Loucy (cell line): ENCODE measurements around the gene TGFB2.

Experiments used
- H2AFZ ChIP-seq: fragments of 200-600 bp; sonication (generic); 2 replicates; pipeline ENCODE4 v1.6.0; 2016; ENCODE audit warnings: antibody characterized with exemption, mild to moderate bottlenecking, low read length, moderate library complexity
- H3F3A ChIP-seq: fragments of 200-600 bp; 2 replicates; pipeline ENCODE4 v1.6.0; 2016; ENCODE audit warnings: antibody characterized with exemption, low read depth, mild to moderate bottlenecking
- H3K27me3 ChIP-seq: fragments of 200-600 bp; sonication (generic); 2 replicates; pipeline ENCODE4 v1.6.1; 2014; ENCODE audit warnings: low read length, mild to moderate bottlenecking; ENCODE audit not compliant: insufficient read depth, poor library complexity, severe bottlenecking
- H3K36me3 ChIP-seq: fragments of 200-600 bp; sonication (generic); 2 replicates; pipeline ENCODE4 v1.6.1; 2016; ENCODE audit warnings: low read length; ENCODE audit not compliant: insufficient read depth
- H3K4me1 ChIP-seq: fragments of 200-600 bp; sonication (generic); 2 replicates; pipeline ENCODE4 v1.5.1; 2014; ENCODE audit warnings: low read length, mild to moderate bottlenecking; ENCODE audit not compliant: insufficient read depth, poor library complexity, severe bottlenecking
- H3K4me2 ChIP-seq: fragments of 200-600 bp; sonication (generic); 2 replicates; pipeline ENCODE4 v1.6.0; 2014; ENCODE audit warnings: antibody characterized with exemption, low read length, low read depth, mild to moderate bottlenecking; ENCODE audit not compliant: poor library complexity, severe bottlenecking
- H3K4me3 ChIP-seq: fragments of 200-600 bp; sonication (generic); 2 replicates; pipeline ENCODE4 v1.5.1; 2014; ENCODE audit warnings: low read length, mild to moderate bottlenecking, mixed read lengths; ENCODE audit not compliant: poor library complexity, severe bottlenecking
- H3K79me2 ChIP-seq: fragments of 200-600 bp; sonication (generic); 2 replicates; pipeline ENCODE4 v1.6.1; 2014; ENCODE audit warnings: low read length; ENCODE audit not compliant: insufficient read depth
- H3K9ac ChIP-seq: fragments of 200-600 bp; sonication (generic); 2 replicates; pipeline ENCODE4 v1.6.0; 2014; ENCODE audit warnings: mild to moderate bottlenecking, low read depth, low read length, moderate library complexity; ENCODE audit not compliant: poor library complexity, severe bottlenecking
- H3K9me2 ChIP-seq: fragments of 200-600 bp; sonication (generic); replicated peaks from 2 replicates; pipeline ENCODE4 v1.6.1; 2016; ENCODE audit warnings: low read depth, low read length, mixed read lengths
- H3K9me3 ChIP-seq: fragments of 200-600 bp; sonication (generic); 2 replicates; pipeline ENCODE4 v1.6.1; 2014; ENCODE audit warnings: mild to moderate bottlenecking, antibody characterized with exemption, low read length, low read depth; ENCODE audit not compliant: insufficient read depth
- H4K20me1 ChIP-seq: fragments of 200-600 bp; sonication (generic); 2 replicates; pipeline ENCODE4 v1.6.0; 2014; ENCODE audit warnings: antibody characterized with exemption, low read length, mild to moderate bottlenecking; ENCODE audit not compliant: insufficient read depth, poor library complexity, severe bottlenecking
- CTCF ChIP-seq: fragments of 200-600 bp; sonication (generic); conservative IDR thresholded peaks from 2 replicates; pipeline ENCODE4 v1.5.1; 2014; ENCODE audit warnings: mild to moderate bottlenecking, antibody characterized with exemption, low read length
- EZH2phosphoT487 ChIP-seq: fragments of 200-600 bp; IDR thresholded peaks from 2 replicates; pipeline ENCODE4 v1.6.1; 2018; ENCODE audit warnings: antibody characterized with exemption, mild to moderate bottlenecking, moderate library complexity, borderline replicate concordance

The TGFB2 gene

GRCh38 chr1:218473522-218473921 lies 128.4 kb downstream of the TGFB2 start:
- Histone ChIP-seq H3K27me3 (no peaks in the 10 kb centered on the region), H3K4me2 (peak overlapping the region; percentile 70), H3K9me3 (no peaks in the 10 kb centered on the region), H3K4me1 (peaks cover 39% of the 10 kb centered on the region), H3K4me3 (peak overlapping the region; percentile 33), H4K20me1 (no peaks in the 10 kb centered on the region), H3K9me2 (no peaks in the 10 kb centered on the region), H3F3A (0 out of 2 replicates have a peak, but pooled peaks cover 3% of the 10 kb centered on the region), H3K79me2 (no peaks in the 10 kb centered on the region), H3K36me3 (no peaks in the 10 kb centered on the region), H3K9ac (peak overlapping the region; percentile 33), H2AFZ (no peak overlapping the region)
- no peak for TF ChIP-seq CTCF
- TF ChIP-seq EZH2phosphoT487, result no peak

GRCh38 chr1:218474128-218474527 lies 129.0 kb downstream of the TGFB2 start:
- H3K4me3 ChIP-seq, result peak overlapping the region; percentile 33
- no peak for TF ChIP-seq CTCF
- TF ChIP-seq EZH2phosphoT487, result no peak

DNA sequence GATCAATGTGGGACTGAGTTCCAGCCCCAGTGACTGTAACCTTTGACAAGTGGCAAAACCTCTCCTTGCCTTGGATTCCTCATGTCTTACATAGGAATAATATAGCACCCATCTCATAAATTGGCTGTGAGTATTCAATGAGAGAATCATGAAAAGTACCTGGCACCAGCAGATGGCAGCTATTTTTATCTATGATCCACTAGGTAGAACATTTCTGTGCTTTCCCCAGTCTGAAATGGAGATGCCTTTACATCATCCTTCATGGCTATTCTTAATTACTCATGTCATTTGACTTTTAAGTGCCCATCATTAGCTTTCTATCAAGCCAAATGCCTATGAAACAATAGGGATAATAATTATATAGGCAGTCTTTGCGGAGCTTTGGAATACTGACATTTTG lies 130.1 kb downstream of the TGFB2 start:
- H3F3A ChIP-seq, result 0 out of 2 replicates have a peak, but pooled peaks cover 3% of the 10 kb centered on the region
- H3K4me1 ChIP-seq, result peaks cover 39% of the 10 kb centered on the region
- TF ChIP-seq EZH2phosphoT487, result no peak
- TF ChIP-seq CTCF, result peak; percentile 25
- 0 out of 2 replicates have a peak overlapping the region, but pooled peaks have one; percentile 45 for H2AFZ ChIP-seq
- no peaks in the 10 kb centered on the region for H3K9me2 ChIP-seq
- no peak overlapping the region for H3K4me2 ChIP-seq
- no peak overlapping the region for H3K4me3 ChIP-seq
- H3K79me2 ChIP-seq, result no peaks in the 10 kb centered on the region
- no peaks in the 10 kb centered on the region for H3K36me3 ChIP-seq
- no peak overlapping the region for H3K9ac ChIP-seq
- H3K27me3 ChIP-seq, result no peaks in the 10 kb centered on the region
- no peaks in the 10 kb centered on the region for H3K9me3 ChIP-seq
- no peaks in the 10 kb centered on the region for H4K20me1 ChIP-seq

More at GRCh38 chr1:218474128-218474527, 129.0 kb downstream of the TGFB2 start:
- Histone ChIP-seq H3K9me2 (no peaks in the 10 kb centered on the region), H3K27me3 (no peaks in the 10 kb centered on the region), H3K36me3 (no peaks in the 10 kb centered on the region), H3K9me3 (no peaks in the 10 kb centered on the region), H3K9ac (no peak overlapping the region), H4K20me1 (no peaks in the 10 kb centered on the region), H2AFZ (no peak overlapping the region), H3K4me1 (peaks cover 39% of the 10 kb centered on the region), H3K4me2 (peak overlapping the region; percentile 70), H3K79me2 (no peaks in the 10 kb centered on the region), H3F3A (0 out of 2 replicates have a peak, but pooled peaks cover 3% of the 10 kb centered on the region)
